Upper lobe of left lung (tissue), 6 donors: ENCODE data around the gene NEBL. TPM values are rescaled to one million over a fixed set of nuclear protein-coding genes. Genes with fewer than 3 reads are reported as not detected.

ENCODE experiments used
- ATAC-seq, 2 donors: fragments of 200-7000 bp; cut with Tn5 transposase; one replicate each; pipeline ENCODE4 v1.9.1; 2022; ENCODE audit warnings: mild to moderate bottlenecking in 2 of 2, moderate library complexity in 2 of 2; ENCODE audit not compliant: low FRiP score in 2 of 2
- DNase-seq, 2 donors: peaks; one replicate each; pipeline ENCODE4 v3.0.0-alpha.2; 2019 to 2020
- H3K27ac ChIP-seq, 4 donors: fragments of 200-600 bp; sonication (generic); one replicate each; pipeline ENCODE4 v1.5.1; 2016 to 2019
- H3K27me3 ChIP-seq, 4 donors: fragments of 200-600 bp; sonication (generic); one replicate each; pipeline ENCODE4 v1.5.1; 2017 to 2019
- H3K36me3 ChIP-seq, 4 donors: fragments of 200-600 bp; sonication (generic); one replicate each; pipeline ENCODE4 v1.5.1; 2016 to 2019
- H3K4me1 ChIP-seq, 4 donors: fragments of 200-600 bp; sonication (generic); one replicate each; pipeline ENCODE4 v1.5.1; 2018 to 2019
- H3K4me3 ChIP-seq, 4 donors: fragments of 200-600 bp; sonication (generic); one replicate each; pipeline ENCODE4 v1.5.1; 2017 to 2019; ENCODE audit warnings: mild to moderate bottlenecking in 2 of 4, moderate library complexity in 1 of 4
- H3K9me3 ChIP-seq, 4 donors: fragments of 200-600 bp; sonication (generic); one replicate each; pipeline ENCODE4 v1.5.1; 2018 to 2019
- CTCF ChIP-seq, 6 experiments: fragments of 450-650 bp in 4 of 6; fragments of 200-600 bp in 2 of 6; sonication (generic) in 2 of 6; IDR thresholded peaks; one replicate each; pipeline ENCODE4 v1.5.1; 2016 to 2019; ENCODE audit warnings: antibody characterized with exemption in 6 of 6
- EP300 ChIP-seq, 4 donors: sonication (generic); formaldehyde crosslinking; IDR thresholded peaks; one replicate each; pipeline ENCODE4 v1.5.1; 2017; ENCODE audit warnings: antibody characterized with exemption in 4 of 4, control low read depth in 2 of 4
- POLR2A ChIP-seq, 4 donors: fragments of 450-650 bp; IDR thresholded peaks; one replicate each; pipeline ENCODE4 v1.5.1; 2016 to 2017; ENCODE audit warnings: antibody characterized with exemption in 4 of 4, mild to moderate bottlenecking in 2 of 4
- POLR2AphosphoS5 ChIP-seq, 2 donors: sonication (generic); formaldehyde crosslinking; IDR thresholded peaks; one replicate each; pipeline ENCODE4 v1.5.1; 2017; ENCODE audit warnings: antibody characterized with exemption in 2 of 2
- WGBS, 2 donors: methylation state at CpG; one replicate each; pipeline ENCODE4 v1.1.5; 2017 to 2018; 5-methylcytosine and 5-hydroxymethylcytosine counted together
- total RNA-seq, 6 donors: library from RNA; depleted of rRNA in 4 of 6; stranded (reverse); fragments of >200 nt in 4 of 6; gene quantifications; one replicate each; pipeline versions ENCODE4 v1.1.0 to v1.2.1, GENCODE V29; 2016 to 2021
- donor health status: DM: no; HTN: no; CAD: no; lungs with moderate emphysema.
- donor health status: DM: no; HTN: yes; CAD: no; lungs with severe emphysema.

The NEBL gene
- total RNA-seq, 6 donors from 2014 or later: 61.2 to 274 (median 134) TPM

- H3K9me3 ChIP-seq: peaks cover 0 to 3% (median 0%) of the 10 kb centered on the region in 4 donors
- H3K4me3 ChIP-seq: no peak overlapping the region
- ATAC-seq: no peak
- H3K27me3 ChIP-seq: no peaks in the 10 kb centered on the region
- no peaks in the 10 kb centered on the region for H3K36me3 ChIP-seq
- 80 to 81% methylated on average over 8 of the region's 8 CpGs for WGBS, 2 donors
- no peak for DNase-seq
- no peaks in the 10 kb centered on the region for H3K4me1 ChIP-seq
- H3K27ac ChIP-seq: no peak overlapping the region
- TF ChIP-seq POLR2A (IDR thresholded peaks at IDR 0.05): no peak
- no peak for TF ChIP-seq EP300 (IDR thresholded peaks at IDR 0.05)
- no peak for TF ChIP-seq CTCF (IDR thresholded peaks at IDR 0.05)
- no peak for TF ChIP-seq POLR2AphosphoS5 (IDR thresholded peaks at IDR 0.05)
Measured at GRCh38 chr10:20935301-20935700, 38.2 kb upstream of the NEBL start.

GRCh38 chr10:20933705-20934104, 36.6 kb upstream of the NEBL start:
- ATAC-seq (no peak), DNase-seq (no peak)
- whole genome bisulfite sequencing, 2 donors: 60 to 66% methylated on average over 2 of the region's 2 CpGs
- Histone ChIP-seq H3K36me3 (no peaks in the 10 kb centered on the region), H3K27ac (no peak overlapping the region), H3K4me3 (no peak overlapping the region), H3K9me3 (peaks cover 0 to 3% (median 0%) of the 10 kb centered on the region in 4 donors), H3K27me3 (no peaks in the 10 kb centered on the region), H3K4me1 (no peaks in the 10 kb centered on the region)
- no peak for TF ChIP-seq CTCF (IDR thresholded peaks at IDR 0.05)
- no peak for TF ChIP-seq EP300 (IDR thresholded peaks at IDR 0.05)
- no peak for TF ChIP-seq POLR2A (IDR thresholded peaks at IDR 0.05)
- no peak for TF ChIP-seq POLR2AphosphoS5 (IDR thresholded peaks at IDR 0.05)

GRCh38 chr10:20932606-20933126, 35.6 kb upstream of the NEBL start:
- TF ChIP-seq EP300 (IDR thresholded peaks at IDR 0.05): no peak
- no peak for TF ChIP-seq POLR2A (IDR thresholded peaks at IDR 0.05)
- TF ChIP-seq POLR2AphosphoS5 (IDR thresholded peaks at IDR 0.05): no peak
- no peak for TF ChIP-seq CTCF (IDR thresholded peaks at IDR 0.05)
- ATAC-seq: no peak

GRCh38 chr10:20931156-20931795, 34.2 kb upstream of the NEBL start:
- 64 to 69% methylated on average over 8 of the region's 8 CpGs for WGBS, 2 donors
- Histone ChIP-seq H3K36me3 (no peaks in the 10 kb centered on the region), H3K27ac (no peak overlapping the region), H3K4me3 (no peak overlapping the region), H3K9me3 (no peaks in the 10 kb centered on the region), H3K4me1 (no peaks in the 10 kb centered on the region), H3K27me3 (no peaks in the 10 kb centered on the region)
- DNase-seq (peak in 1 of 2 donors; percentile 9), ATAC-seq (no peak)
- TF ChIP-seq CTCF (IDR thresholded peaks at IDR 0.05) (no peak), POLR2A (IDR thresholded peaks at IDR 0.05) (no peak), POLR2AphosphoS5 (IDR thresholded peaks at IDR 0.05) (no peak), EP300 (IDR thresholded peaks at IDR 0.05) (no peak)

More at GRCh38 chr10:20932606-20933126, 35.6 kb upstream of the NEBL start:
- H3K4me3 ChIP-seq: no peak overlapping the region
- no peak overlapping the region for H3K27ac ChIP-seq
- no peak for DNase-seq
- WGBS, 2 donors: 86% methylated on average over 5 of the region's 5 CpGs
- no peaks in the 10 kb centered on the region for H3K4me1 ChIP-seq
- no peaks in the 10 kb centered on the region for H3K36me3 ChIP-seq
- no peaks in the 10 kb centered on the region for H3K27me3 ChIP-seq
- no peaks in the 10 kb centered on the region for H3K9me3 ChIP-seq

GRCh38 chr10:20927456-20927855, 30.3 kb upstream of the NEBL start:
- Histone ChIP-seq H3K4me3 (no peak overlapping the region), H3K27ac (no peak overlapping the region), H3K27me3 (no peaks in the 10 kb centered on the region), H3K4me1 (no peaks in the 10 kb centered on the region), H3K9me3 (no peaks in the 10 kb centered on the region), H3K36me3 (no peaks in the 10 kb centered on the region)
- TF ChIP-seq CTCF (IDR thresholded peaks at IDR 0.05) (no peak), POLR2A (IDR thresholded peaks at IDR 0.05) (no peak), EP300 (IDR thresholded peaks at IDR 0.05) (no peak), POLR2AphosphoS5 (IDR thresholded peaks at IDR 0.05) (no peak)
- ATAC-seq: no peak
- DNase-seq: no peak
- WGBS, 2 donors: 54% methylated on average over 2 of the region's 2 CpGs
